Hepatocyte (in vitro differentiated cells): ENCODE measurements around the gene FGGY.

Experiments
- CTCF ChIP-seq: fragments of 200-600 bp; sonication (generic); IDR thresholded peaks from 2 replicates; pipeline ENCODE4 v1.5.1; 2016; ENCODE audit warnings: antibody characterized with exemption, mild to moderate bottlenecking; ENCODE audit not compliant: poor library complexity
- EZH2 ChIP-seq: fragments of 200-600 bp; sonication (generic); IDR thresholded peaks from 2 replicates; pipeline ENCODE4 v1.6.1; 2016; ENCODE audit warnings: antibody characterized with exemption, mild to moderate bottlenecking, borderline replicate concordance
- EZH2phosphoT487 ChIP-seq: fragments of 200-600 bp; sonication (generic); IDR thresholded peaks from one replicate; pipeline ENCODE4 v1.6.1; 2018; ENCODE audit warnings: antibody characterized with exemption, mild to moderate bottlenecking, low read depth, moderate library complexity; ENCODE audit not compliant: unreplicated experiment, severe bottlenecking

- TF ChIP-seq CTCF (no peak), EZH2 (no peak), EZH2phosphoT487 (no peak)
Observed at GRCh38 chr1:59743324-59744091, 446.6 kb downstream of the FGGY start.
